GM23338 (cell line): Measurements from ENCODE around the gene DGKD. TPM values are rescaled to one million over a fixed set of nuclear protein-coding genes. Genes with fewer than 3 reads are reported as not detected.

Source experiments
- ATAC-seq: fragments of 200-7000 bp; cut with Tn5 transposase; 3 replicates; pipeline ENCODE4 v1.9.1; 2020
- DNase-seq: peaks from one replicate; pipeline ENCODE4 v3.0.0-alpha.2; 2015; ENCODE audit warnings: low spot score
- H2AFZ ChIP-seq: fragments of 200-600 bp; sonication (generic); 2 replicates; pipeline ENCODE4 v1.8.0; 2016; ENCODE audit warnings: antibody characterized with exemption, mild to moderate bottlenecking, moderate library complexity
- H3F3A ChIP-seq: fragments of 200-600 bp; sonication (generic); replicated peaks from 2 replicates; pipeline ENCODE4 v1.8.0; 2017; ENCODE audit warnings: antibody characterized with exemption, mixed run types, low read depth
- H3K27ac ChIP-seq: fragments of 200-600 bp; sonication (generic); 2 replicates; pipeline ENCODE4 v1.6.1; 2016; ENCODE audit warnings: low read depth
- H3K27me3 ChIP-seq: fragments of 200-600 bp; sonication (generic); 2 replicates; pipeline ENCODE4 v1.8.0; 2016; ENCODE audit warnings: mild to moderate bottlenecking, mixed run types, moderate library complexity; ENCODE audit not compliant: insufficient read depth
- H3K36me3 ChIP-seq: fragments of 200-600 bp; sonication (generic); 2 replicates; pipeline ENCODE4 v1.8.0; 2016; ENCODE audit warnings: mild to moderate bottlenecking; ENCODE audit not compliant: insufficient read depth
- H3K4me1 ChIP-seq: fragments of 200-600 bp; sonication (generic); 2 replicates; pipeline ENCODE4 v1.8.0; 2016; ENCODE audit warnings: mild to moderate bottlenecking, moderate library complexity; ENCODE audit not compliant: insufficient read depth
- H3K4me2 ChIP-seq: fragments of 200-600 bp; sonication (generic); 2 replicates; pipeline ENCODE4 v1.7.1; 2017; ENCODE audit warnings: mixed run types
- H3K4me3 ChIP-seq: fragments of 200-600 bp; sonication (generic); 2 replicates; pipeline ENCODE4 v1.6.1; 2016; ENCODE audit warnings: mixed run types
- H3K79me2 ChIP-seq: fragments of 200-600 bp; sonication (generic); replicated peaks from 2 replicates; pipeline ENCODE4 v1.8.0; 2017; ENCODE audit warnings: mild to moderate bottlenecking; ENCODE audit not compliant: insufficient read depth
- H3K9me2 ChIP-seq: fragments of 200-600 bp; sonication (generic); 2 replicates; pipeline ENCODE4 v1.8.0; 2017; ENCODE audit not compliant: insufficient read depth
- H4K20me1 ChIP-seq: fragments of 200-600 bp; sonication (generic); replicated peaks from 2 replicates; pipeline ENCODE4 v1.8.0; 2017; ENCODE audit warnings: mild to moderate bottlenecking; ENCODE audit not compliant: insufficient read depth
- H3K27ac Mint-ChIP-seq: 2 replicates; pipeline ENCODE4 v1.8.0; 2020; ENCODE audit warnings: inconsistent platforms, mild to moderate bottlenecking, moderate library complexity, mixed read lengths
- H3K27me3 Mint-ChIP-seq: 3 replicates; pipeline ENCODE4 v1.8.0; 2022; ENCODE audit warnings: low read depth, mild to moderate bottlenecking, moderate library complexity, mixed read lengths, inconsistent platforms; ENCODE audit not compliant: insufficient read depth, poor library complexity
- H3K36me3 Mint-ChIP-seq: 3 replicates; pipeline ENCODE4 v1.8.0; 2021; ENCODE audit warnings: low read depth, mild to moderate bottlenecking, inconsistent platforms, moderate library complexity, mixed read lengths
- H3K4me1 Mint-ChIP-seq: 3 replicates; pipeline ENCODE4 v1.8.0; 2020; ENCODE audit warnings: mild to moderate bottlenecking, inconsistent platforms, mixed read lengths
- H3K4me3 Mint-ChIP-seq: 3 replicates; pipeline ENCODE4 v1.8.0; 2021; ENCODE audit warnings: moderate library complexity, mild to moderate bottlenecking, inconsistent platforms, mixed read lengths
- H3K9me3 Mint-ChIP-seq: 3 replicates; pipeline ENCODE4 v1.8.0; 2020; ENCODE audit warnings: moderate library complexity, mild to moderate bottlenecking, inconsistent platforms, mixed read lengths
- JUNB ChIP-seq: IDR thresholded peaks from one replicate; pipeline ENCODE4 v1.6.1; 2016; ENCODE audit warnings: antibody characterized with exemption; ENCODE audit not compliant: unreplicated experiment
- POLR2AphosphoS5 ChIP-seq: IDR thresholded peaks from 2 replicates; pipeline ENCODE4 v1.6.1; 2016; ENCODE audit warnings: antibody characterized with exemption, low read depth
- STAT1 ChIP-seq: IDR thresholded peaks from one replicate; pipeline ENCODE4 v1.6.1; 2016; ENCODE audit warnings: antibody characterized with exemption; ENCODE audit not compliant: unreplicated experiment
- polyA plus RNA-seq: library from polyadenylated mRNA; unstranded; fragments of >200 nt; fragmentation: Nextera tagmentation; extraction: Ambion mirVana; gene quantifications from 2 replicates; pipeline ENCODE4 v1.2.1, GENCODE V29; 2016
- total RNA-seq: library from RNA; depleted of rRNA; stranded (reverse); fragments of >200 nt; shearing (Covaris generic); gene quantifications from 2 replicates; pipeline ENCODE4 v1.2.3, GENCODE V29; 2014
- TF ChIP-seq, protein P1 (sequence below): fragments of 250-450 bp; sonication (Bioruptor Pico); IDR thresholded peaks from 2 replicates; pipeline ENCODE4 v1.5.0; 2020; ENCODE audit warnings: mild to moderate bottlenecking, moderate library complexity

DGKD gene
- total and polyA plus RNA-seq, 2 experiments from 2014 or later = 11.1 to 23.4 TPM

DNA sequence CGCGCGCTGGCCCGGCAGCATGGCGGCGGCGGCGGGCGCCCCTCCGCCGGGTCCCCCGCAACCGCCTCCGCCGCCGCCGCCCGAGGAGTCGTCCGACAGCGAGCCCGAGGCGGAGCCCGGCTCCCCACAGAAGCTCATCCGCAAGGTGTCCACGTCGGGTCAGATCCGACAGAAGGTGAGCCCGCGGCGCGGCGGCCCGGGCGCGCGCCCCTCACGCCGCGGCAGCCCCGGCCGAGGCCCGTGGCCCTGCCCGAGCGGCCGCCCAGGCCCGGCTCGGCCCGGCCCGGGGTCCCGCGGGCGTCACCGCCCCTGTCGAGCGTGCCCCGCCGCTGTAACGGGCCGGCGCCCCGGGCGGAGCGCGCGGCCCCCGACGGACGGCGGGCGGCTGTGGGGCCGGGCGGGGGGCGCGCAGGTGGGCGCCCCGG is 218 bp downstream of the DGKD start (continued):
- TF ChIP-seq, protein P1, sequence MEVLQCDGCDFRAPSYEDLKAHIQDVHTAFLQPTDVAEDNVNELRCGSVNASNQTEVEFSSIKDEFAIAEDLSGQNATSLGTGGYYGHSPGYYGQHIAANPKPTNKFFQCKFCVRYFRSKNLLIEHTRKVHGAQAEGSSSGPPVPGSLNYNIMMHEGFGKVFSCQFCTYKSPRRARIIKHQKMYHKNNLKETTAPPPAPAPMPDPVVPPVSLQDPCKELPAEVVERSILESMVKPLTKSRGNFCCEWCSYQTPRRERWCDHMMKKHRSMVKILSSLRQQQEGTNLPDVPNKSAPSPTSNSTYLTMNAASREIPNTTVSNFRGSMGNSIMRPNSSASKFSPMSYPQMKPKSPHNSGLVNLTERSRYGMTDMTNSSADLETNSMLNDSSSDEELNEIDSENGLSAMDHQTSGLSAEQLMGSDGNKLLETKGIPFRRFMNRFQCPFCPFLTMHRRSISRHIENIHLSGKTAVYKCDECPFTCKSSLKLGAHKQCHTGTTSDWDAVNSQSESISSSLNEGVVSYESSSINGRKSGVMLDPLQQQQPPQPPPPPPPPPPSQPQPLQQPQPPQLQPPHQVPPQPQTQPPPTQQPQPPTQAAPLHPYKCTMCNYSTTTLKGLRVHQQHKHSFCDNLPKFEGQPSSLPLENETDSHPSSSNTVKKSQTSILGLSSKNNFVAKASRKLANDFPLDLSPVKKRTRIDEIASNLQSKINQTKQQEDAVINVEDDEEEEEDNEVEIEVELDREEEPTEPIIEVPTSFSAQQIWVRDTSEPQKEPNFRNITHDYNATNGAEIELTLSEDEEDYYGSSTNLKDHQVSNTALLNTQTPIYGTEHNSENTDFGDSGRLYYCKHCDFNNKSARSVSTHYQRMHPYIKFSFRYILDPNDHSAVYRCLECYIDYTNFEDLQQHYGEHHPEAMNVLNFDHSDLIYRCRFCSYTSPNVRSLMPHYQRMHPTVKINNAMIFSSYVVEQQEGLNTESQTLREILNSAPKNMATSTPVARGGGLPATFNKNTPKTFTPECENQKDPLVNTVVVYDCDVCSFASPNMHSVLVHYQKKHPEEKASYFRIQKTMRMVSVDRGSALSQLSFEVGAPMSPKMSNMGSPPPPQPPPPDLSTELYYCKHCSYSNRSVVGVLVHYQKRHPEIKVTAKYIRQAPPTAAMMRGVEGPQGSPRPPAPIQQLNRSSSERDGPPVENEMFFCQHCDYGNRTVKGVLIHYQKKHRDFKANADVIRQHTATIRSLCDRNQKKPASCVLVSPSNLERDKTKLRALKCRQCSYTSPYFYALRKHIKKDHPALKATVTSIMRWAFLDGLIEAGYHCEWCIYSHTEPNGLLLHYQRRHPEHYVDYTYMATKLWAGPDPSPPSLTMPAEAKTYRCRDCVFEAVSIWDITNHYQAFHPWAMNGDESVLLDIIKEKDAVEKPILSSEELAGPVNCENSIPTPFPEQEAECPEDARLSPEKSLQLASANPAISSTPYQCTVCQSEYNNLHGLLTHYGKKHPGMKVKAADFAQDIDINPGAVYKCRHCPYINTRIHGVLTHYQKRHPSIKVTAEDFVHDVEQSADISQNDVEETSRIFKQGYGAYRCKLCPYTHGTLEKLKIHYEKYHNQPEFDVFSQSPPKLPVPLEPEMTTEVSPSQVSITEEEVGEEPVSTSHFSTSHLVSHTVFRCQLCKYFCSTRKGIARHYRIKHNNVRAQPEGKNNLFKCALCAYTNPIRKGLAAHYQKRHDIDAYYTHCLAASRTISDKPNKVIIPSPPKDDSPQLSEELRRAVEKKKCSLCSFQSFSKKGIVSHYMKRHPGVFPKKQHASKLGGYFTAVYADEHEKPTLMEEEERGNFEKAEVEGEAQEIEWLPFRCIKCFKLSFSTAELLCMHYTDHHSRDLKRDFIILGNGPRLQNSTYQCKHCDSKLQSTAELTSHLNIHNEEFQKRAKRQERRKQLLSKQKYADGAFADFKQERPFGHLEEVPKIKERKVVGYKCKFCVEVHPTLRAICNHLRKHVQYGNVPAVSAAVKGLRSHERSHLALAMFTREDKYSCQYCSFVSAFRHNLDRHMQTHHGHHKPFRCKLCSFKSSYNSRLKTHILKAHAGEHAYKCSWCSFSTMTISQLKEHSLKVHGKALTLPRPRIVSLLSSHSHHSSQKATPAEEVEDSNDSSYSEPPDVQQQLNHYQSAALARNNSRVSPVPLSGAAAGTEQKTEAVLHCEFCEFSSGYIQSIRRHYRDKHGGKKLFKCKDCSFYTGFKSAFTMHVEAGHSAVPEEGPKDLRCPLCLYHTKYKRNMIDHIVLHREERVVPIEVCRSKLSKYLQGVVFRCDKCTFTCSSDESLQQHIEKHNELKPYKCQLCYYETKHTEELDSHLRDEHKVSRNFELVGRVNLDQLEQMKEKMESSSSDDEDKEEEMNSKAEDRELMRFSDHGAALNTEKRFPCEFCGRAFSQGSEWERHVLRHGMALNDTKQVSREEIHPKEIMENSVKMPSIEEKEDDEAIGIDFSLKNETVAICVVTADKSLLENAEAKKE = no peak

DNA sequence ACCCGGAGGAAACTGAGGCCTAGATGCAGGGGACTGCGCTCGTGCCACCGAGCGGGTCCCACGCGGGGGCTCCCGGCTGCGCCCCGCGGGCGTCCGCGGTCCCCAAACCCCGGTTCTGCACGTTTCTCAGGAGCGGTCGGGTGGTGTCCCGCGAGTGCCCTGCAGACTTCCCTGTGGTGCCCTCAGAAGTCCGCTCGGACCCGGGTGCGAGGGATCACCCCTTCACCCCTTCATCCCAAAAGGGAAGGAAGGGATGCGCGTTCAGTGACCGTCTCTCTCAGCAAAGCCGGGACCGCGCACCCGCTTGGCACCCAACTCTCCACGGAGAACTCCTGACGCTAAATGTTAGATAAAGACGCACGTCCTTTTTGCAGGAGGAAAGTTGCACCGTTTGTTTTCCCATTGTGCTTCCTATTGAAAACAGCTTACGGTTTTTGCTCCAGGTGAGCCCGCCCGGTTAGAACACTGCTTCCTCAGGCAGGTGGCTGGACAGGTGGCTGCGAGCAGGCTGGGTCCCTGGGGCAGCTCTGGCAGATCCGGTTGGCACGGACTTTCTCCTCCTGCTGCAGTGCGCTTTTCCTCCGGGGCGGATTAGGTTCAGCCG is 779 bp downstream of the DGKD start:
- TF ChIP-seq JUNB (no peak), POLR2AphosphoS5 (no peak), STAT1 (no peak)
- TF ChIP-seq, protein P1 = no peak
- peak overlapping the region; percentile 83 for H2AFZ ChIP-seq
- no peak overlapping the region for H3K27ac Mint-ChIP-seq
- H3F3A ChIP-seq = no peaks in the 10 kb centered on the region
- DNase-seq (peak; percentile 49), ATAC-seq (peak; percentile 38)
- H3K4me3 ChIP-seq = peak overlapping the region; percentile 85
- no peaks in the 10 kb centered on the region for H3K9me2 ChIP-seq
- H3K9me3 Mint-ChIP-seq = no peaks in the 10 kb centered on the region; the same call in 2 of the 3 replicates
- H4K20me1 ChIP-seq = peaks cover 20% of the 10 kb centered on the region
- H3K36me3 ChIP-seq = no peaks in the 10 kb centered on the region
- H3K4me1 ChIP-seq = peaks cover 5% of the 10 kb centered on the region; the same call in 1 of the 2 replicates
- H3K4me3 Mint-ChIP-seq = peak overlapping the region; percentile 80
- H3K27me3 Mint-ChIP-seq = peaks cover 32% of the 10 kb centered on the region
- peaks cover 23% of the 10 kb centered on the region for H3K4me1 Mint-ChIP-seq
- H3K27me3 ChIP-seq = peaks cover 32% of the 10 kb centered on the region
- peaks cover 45% of the 10 kb centered on the region for H3K79me2 ChIP-seq
- no peak overlapping the region for H3K27ac ChIP-seq
- peak overlapping the region; percentile 92 for H3K4me2 ChIP-seq
- H3K36me3 Mint-ChIP-seq = no peaks in the 10 kb centered on the region
